Activated CD8-positive, alpha-beta memory T cell treated with anti-CD3 and anti-CD28 coated beads, Interleukin-2, amount 50 U/mL, for 1 hour (primary cell): ENCODE measurements around the gene NEU2.

Experiments used
- DNase-seq: peaks from one replicate; pipeline ENCODE4 v3.0.0-alpha.2; 2020; ENCODE audit errors: extremely low read depth

NEU2 gene

DNA sequence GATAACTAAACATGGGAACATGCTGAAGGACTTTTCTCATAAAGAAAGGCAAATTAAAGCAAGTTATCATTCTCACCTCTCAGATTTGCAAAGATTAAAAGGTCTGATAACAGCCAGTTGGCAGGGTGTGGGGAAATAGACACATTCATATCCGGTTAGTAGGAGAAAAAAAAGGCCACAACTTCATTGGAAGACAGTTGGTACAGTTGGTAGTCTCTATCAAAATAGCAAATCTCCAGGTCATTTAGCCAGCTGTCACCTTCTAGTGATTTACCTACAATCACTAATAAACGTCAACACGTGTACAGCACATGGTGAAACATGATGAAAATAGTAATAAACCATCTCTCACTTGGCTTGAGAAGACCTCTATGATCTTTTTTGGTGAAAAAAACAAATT, 44.3 kb downstream of the NEU2 start:
- DNase-seq = no peak

DNA sequence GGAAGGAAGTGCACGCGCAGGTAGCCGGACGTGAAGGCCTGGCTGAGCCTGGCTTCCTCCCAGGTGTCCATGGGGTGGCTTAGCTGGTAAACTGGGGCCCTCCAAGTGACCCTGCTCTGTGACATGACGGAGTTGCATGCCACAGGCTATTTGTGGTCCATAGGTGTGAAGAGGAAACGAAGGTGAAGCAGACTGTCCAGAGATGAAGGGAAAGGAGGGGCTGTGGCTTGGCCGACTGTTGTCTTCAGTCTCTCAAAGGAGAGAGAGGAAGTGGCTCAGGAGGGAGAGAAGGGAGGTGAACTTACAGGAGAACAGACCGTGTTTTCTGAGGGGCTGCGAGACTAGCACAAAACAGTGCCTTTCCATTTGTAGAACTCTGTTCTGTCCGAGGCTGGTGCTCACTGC, 47.0 kb downstream of the NEU2 start:
- no peak for DNase-seq

GRCh38 chr2:233079953-233080835, 47.7 kb downstream of the NEU2 start:
- no peak for DNase-seq

DNA sequence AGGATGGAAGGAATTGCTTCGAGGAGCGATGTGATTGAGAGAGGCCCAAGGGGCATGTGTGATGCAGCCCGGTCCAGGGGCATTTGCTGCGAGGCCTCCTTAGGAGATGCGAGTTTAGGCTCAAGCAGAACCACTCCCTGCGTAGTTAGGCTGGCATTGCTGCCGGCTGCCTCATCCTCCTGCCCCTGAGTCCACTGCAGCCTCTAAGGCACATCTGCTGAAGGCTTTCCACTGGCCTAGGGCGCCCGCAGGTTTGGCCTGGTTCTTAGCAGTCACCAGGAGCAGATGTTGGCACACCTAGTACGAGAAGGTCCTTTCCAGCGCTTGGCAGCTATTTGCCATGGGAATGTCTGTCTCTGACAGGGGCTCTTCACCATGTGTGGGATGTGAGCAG, 48.4 kb downstream of the NEU2 start:
- no peak for DNase-seq

DNA sequence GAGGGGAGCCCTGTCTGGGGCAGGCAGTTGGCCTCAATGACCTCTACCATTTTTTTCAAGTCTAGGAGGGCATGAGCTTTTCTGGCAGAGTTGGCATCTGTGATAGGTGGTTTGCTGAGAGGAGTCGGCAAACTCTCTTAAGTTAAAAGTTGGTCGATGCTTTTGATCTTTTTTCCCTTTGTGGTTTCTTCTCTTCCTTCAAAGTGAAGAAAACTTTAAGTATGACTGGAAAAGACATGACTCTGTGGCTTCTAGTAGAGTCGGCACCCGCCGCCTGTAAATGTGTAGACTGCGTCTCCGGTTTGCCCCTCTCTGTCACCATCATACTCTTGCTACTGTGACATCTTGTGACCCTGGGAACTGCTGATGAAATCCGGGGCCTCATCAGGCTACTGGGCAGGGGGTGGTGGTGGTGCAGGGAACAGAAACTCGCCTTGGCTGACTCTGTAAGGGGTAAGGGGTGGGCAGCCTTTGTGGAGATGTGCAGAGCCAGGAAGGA, 48.8 kb downstream of the NEU2 start:
- no peak for DNase-seq

- no peak for DNase-seq
Measured at GRCh38 chr2:233081731-233082221, 49.3 kb downstream of the NEU2 start.

DNA sequence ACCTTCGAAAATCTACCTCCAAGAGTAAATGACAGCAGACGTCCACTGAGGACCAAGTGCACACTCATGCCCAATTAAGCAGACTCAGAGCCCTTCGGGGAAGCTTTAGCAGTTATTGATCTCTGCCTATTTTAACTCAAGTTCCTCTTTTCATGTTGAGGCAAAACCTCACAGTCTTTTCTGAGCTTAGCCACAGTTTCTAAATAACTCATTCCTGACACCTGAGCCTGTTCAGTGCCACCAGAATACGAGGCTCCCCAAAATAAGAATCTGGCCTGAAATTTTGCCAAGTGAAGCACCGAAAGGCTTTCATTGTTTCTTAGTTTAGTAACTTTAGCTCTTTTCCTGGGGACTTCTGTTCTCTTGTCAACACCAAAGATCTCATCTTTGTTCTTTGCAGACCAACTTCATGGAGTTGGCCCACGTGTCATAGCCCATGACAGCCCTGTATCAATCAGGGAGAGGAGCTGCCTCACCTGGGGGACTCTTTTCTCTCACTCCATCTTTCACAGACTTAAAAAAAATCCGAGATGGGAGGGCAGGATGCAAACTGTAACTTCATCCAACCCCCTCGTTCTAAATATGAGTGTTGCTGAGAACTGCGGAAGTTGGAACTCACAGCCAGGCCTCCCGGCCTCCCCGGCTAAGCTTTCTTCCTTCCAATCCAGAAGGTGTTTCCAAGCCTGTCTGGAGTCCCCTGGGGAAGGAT, 49.9 kb downstream of the NEU2 start:
- DNase-seq = no peak

DNA sequence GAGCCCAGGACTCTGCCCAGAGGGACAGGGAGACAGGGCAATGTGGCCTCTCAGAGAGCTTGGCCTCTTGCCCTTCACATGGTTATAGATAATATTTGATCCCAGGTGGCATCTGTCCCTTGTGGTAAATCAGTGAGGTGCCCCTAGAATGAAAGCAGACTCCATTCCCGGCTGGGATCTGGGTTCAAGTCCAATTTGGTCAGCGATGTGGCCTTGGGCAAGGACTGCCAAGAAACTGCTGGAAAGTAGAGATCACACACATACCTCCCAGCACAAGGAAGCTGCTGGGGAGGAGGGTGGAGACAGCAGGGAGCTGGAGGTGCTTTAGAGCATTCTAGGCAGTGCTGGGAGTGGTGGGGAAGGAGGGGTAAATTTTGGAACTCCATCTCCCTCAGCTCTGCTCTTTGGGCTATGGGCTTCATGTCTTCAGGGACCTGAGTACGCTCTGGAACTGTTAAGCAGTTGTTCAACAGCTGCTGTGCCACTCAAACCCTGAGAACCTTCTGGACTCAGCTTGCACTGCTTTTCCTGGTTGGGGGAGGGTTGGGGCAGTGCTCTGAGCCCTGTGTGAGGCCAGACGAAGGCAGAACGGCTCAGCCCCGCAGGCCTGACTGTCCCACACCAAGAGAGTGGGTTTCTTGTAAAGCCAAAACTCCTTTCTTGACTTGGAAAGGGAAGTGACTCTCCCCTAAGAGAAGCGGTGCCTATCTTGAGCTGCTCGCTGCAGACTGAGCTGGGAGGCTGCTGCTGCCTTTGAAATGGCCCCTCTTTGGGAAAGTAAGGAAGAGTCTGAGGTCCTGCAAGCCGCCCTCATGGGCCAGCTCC, 50.7 kb downstream of the NEU2 start:
- no peak for DNase-seq

DNA sequence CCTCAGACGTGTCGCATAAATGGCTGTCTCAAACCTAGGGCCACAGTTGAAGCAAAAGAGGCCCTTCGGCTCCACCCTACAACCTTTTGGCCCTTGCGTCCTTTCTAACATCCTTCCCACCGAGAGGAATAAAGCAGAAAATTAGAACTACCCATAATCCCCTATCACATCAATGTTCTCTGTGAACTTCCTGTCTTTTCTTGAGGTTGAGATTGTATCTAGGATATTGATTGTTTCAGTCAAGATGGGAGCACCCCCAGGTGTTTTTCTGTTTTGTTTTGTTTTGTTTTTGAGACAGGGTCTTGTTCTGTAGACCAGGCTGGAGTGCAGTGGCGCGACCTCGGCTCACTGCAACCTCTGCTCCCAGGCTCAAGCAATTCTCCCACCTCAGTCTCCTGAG, 51.3 kb downstream of the NEU2 start:
- DNase-seq = no peak

DNA sequence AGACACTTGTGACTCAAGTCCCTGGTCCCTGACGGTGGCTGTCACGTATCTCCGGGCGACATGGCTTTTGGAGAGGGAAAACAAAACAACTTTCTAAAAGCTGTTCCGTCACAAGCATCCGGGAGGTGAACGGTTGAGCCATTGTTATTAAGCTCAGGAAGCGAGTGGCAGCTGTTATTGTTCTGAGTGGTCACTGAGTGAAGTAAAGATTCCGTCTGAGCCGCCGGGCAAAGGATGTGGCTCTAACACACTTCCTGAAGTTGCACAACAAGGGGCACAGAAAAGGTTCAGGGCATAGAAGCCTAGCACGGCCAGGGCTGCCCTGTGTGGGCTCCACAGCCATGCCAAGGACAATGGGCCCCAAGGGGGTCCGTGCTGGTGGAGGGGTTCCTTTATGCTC, 52.0 kb downstream of the NEU2 start:
- DNase-seq = no peak
